GM21737 (cell line): ENCODE measurements around the gene LRBA.
"Not testable (repeated sequence)": the region's sequence is repeated elsewhere in the genome, so short reads cannot be mapped to it uniquely, and the experiment has no call there.

Experiments
- ATAC-seq: cut with Tn5 transposase; IDR thresholded peaks from one replicate; pipeline ENCODE4 v1.9.1; 2021; ENCODE audit warnings: mild to moderate bottlenecking, moderate library complexity; ENCODE audit not compliant: unreplicated experiment

The LRBA gene

GRCh38 chr4:150943126-150943525, 72.0 kb downstream of the LRBA start:
- ATAC-seq, result no peak

GRCh38 chr4:150942539-150942938, 72.5 kb downstream of the LRBA start:
- no peak for ATAC-seq

GRCh38 chr4:150940123-150940522, 75.0 kb downstream of the LRBA start:
- ATAC-seq, result no peak

- no peak for ATAC-seq
Measured at GRCh38 chr4:150939530-150939929, 75.6 kb downstream of the LRBA start.

- no peak for ATAC-seq
Measured at GRCh38 chr4:150938873-150939499, 76.1 kb downstream of the LRBA start.

GRCh38 chr4:150938417-150938816, 76.7 kb downstream of the LRBA start:
- no peak for ATAC-seq

GRCh38 chr4:150934022-150934421, 81.1 kb downstream of the LRBA start:
- no peak for ATAC-seq

GRCh38 chr4:150931796-150932195, 83.3 kb downstream of the LRBA start:
- no peak for ATAC-seq

GRCh38 chr4:150931005-150931404, 84.1 kb downstream of the LRBA start:
- ATAC-seq, result no peak

- ATAC-seq, result no peak
Measured at GRCh38 chr4:150923945-150924344, 91.1 kb downstream of the LRBA start.

- not testable (repeated sequence) for ATAC-seq
Measured at GRCh38 chr4:150921486-150921885, 93.6 kb downstream of the LRBA start.

GRCh38 chr4:150918562-150918961, 96.5 kb downstream of the LRBA start:
- ATAC-seq, result not testable (repeated sequence)

- ATAC-seq, result no peak
Measured at GRCh38 chr4:150911326-150911725, 103.8 kb downstream of the LRBA start.

GRCh38 chr4:150909116-150909515, 106.0 kb downstream of the LRBA start:
- ATAC-seq, result no peak

GRCh38 chr4:150906987-150907633, 108.0 kb downstream of the LRBA start:
- no peak for ATAC-seq

GRCh38 chr4:150904671-150905070, 110.4 kb downstream of the LRBA start:
- no peak for ATAC-seq

GRCh38 chr4:150903603-150904002, 111.5 kb downstream of the LRBA start:
- no peak for ATAC-seq

- ATAC-seq, result no peak
Measured at GRCh38 chr4:150896497-150896896, 118.6 kb downstream of the LRBA start.

GRCh38 chr4:150890246-150890645, 124.8 kb downstream of the LRBA start:
- no peak for ATAC-seq

GRCh38 chr4:150889306-150889705, 125.8 kb downstream of the LRBA start:
- no peak for ATAC-seq

GRCh38 chr4:150888625-150889024, 126.5 kb downstream of the LRBA start:
- no peak for ATAC-seq

- no peak for ATAC-seq
Measured at GRCh38 chr4:150888217-150888616, 126.9 kb downstream of the LRBA start.

- ATAC-seq, result no peak
Measured at GRCh38 chr4:150886597-150886996, 128.5 kb downstream of the LRBA start.
